Coronary artery (tissue), 2 donors: Measurements from ENCODE around the gene HOXA9.
A peak's percentile ranks its signal among the peaks of the same experiment; 100 is the strongest.

Experiments
- DNase-seq: peaks from one replicate; pipeline ENCODE4 v3.0.0-alpha.2; 2017; ENCODE audit warnings: low spot score
- H3K27ac ChIP-seq, 2 donors: fragments of 200-600 bp; sonication (generic); one replicate each; pipeline ENCODE4 v1.5.1; 2016 to 2019
- H3K4me3 ChIP-seq: fragments of 200-600 bp; sonication (generic); 2 replicates; pipeline ENCODE4 v1.5.1; 2016; ENCODE audit warnings: mild to moderate bottlenecking, moderate library complexity
- TF ChIP-seq, protein P1 (sequence below): fragments of 200-600 bp; sonication (generic); IDR thresholded peaks from one replicate; pipeline ENCODE4 v1.5.1; 2019; ENCODE audit warnings: antibody characterized with exemption

Gene HOXA9

DNA sequence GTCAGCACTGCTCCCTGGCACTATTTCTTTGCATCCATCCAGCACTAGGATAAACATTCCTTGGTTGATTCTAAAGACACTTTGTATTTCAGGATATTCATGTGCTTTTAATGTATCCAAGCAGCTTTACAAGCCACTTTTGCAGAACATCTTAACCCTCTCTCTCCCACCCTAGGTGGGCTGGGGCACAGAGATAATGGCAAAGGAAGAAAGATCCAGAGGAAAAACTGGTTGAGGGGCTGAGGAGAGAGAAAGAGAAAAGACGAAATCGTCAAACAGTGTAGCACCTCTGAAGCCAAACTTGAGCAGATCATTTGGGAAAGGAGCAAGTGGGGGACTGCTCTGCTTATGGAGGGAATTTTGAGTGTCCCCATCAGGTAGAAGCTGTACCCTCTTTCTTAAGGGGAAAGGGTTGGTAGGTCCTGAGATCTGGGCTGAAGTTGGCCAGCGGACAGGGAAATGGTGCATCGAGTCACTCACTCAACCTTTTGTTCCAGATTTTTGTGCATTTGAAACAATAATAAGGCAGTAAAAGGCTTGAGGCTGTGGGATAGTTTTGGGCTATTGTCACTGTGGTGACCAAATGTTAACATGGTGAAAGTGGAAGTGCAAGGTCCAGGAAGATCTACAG lies 38.7 kb upstream of the HOXA9 start:
- DNase-seq = no peak
- H3K27ac ChIP-seq = no peak overlapping the region
- TF ChIP-seq, protein P1, sequence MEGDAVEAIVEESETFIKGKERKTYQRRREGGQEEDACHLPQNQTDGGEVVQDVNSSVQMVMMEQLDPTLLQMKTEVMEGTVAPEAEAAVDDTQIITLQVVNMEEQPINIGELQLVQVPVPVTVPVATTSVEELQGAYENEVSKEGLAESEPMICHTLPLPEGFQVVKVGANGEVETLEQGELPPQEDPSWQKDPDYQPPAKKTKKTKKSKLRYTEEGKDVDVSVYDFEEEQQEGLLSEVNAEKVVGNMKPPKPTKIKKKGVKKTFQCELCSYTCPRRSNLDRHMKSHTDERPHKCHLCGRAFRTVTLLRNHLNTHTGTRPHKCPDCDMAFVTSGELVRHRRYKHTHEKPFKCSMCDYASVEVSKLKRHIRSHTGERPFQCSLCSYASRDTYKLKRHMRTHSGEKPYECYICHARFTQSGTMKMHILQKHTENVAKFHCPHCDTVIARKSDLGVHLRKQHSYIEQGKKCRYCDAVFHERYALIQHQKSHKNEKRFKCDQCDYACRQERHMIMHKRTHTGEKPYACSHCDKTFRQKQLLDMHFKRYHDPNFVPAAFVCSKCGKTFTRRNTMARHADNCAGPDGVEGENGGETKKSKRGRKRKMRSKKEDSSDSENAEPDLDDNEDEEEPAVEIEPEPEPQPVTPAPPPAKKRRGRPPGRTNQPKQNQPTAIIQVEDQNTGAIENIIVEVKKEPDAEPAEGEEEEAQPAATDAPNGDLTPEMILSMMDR = no peak
- H3K4me3 ChIP-seq = no peak overlapping the region

DNA sequence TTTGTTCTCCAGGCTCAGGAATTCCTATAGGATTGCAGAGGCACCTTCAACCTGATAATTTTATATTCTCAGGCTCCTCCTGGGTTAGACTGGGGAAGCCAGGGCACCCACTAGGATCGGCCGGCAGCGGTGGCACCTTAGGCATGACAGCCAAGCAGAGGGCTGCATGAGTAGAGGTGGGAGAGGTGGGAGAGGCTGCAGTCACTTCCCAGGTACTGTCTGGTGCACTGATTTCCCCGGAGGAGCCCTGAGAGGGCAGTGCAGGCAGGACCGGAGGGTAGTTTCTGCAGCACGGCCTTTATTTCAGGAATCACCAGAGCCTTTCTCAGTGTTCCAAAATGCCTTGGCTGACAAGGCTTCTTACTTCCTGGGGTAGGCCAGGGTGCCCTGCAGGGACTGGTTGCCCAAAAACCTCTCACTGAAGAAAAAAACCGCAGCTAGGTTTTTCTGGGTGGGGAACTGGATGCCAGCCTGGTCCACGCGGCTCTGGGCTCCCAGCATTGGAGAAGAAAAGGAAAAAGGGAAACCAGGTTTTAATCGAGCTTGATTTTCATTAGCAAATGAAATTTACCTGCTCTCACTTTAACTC lies 38.1 kb upstream of the HOXA9 start:
- TF ChIP-seq, protein P1 = no peak
- no peak for DNase-seq
- Histone ChIP-seq H3K4me3 (no peak overlapping the region), H3K27ac (no peak overlapping the region)

DNA sequence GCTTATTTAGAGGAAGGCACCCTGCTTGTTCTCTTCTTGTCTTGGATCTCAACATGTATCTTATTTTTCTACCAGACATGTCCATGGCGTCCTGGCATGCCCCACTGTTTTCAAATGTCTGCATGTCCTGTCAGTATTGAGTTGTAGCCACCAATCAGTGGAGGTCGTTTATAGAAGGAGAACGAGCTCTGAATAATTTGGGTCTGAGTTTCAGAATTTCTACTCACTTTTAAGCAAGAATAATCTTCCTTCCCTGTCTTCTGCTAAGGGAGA lies 37.5 kb upstream of the HOXA9 start:
- TF ChIP-seq, protein P1 = no peak
- H3K27ac ChIP-seq = no peak overlapping the region
- H3K4me3 ChIP-seq = no peak overlapping the region
- no peak for DNase-seq

DNA sequence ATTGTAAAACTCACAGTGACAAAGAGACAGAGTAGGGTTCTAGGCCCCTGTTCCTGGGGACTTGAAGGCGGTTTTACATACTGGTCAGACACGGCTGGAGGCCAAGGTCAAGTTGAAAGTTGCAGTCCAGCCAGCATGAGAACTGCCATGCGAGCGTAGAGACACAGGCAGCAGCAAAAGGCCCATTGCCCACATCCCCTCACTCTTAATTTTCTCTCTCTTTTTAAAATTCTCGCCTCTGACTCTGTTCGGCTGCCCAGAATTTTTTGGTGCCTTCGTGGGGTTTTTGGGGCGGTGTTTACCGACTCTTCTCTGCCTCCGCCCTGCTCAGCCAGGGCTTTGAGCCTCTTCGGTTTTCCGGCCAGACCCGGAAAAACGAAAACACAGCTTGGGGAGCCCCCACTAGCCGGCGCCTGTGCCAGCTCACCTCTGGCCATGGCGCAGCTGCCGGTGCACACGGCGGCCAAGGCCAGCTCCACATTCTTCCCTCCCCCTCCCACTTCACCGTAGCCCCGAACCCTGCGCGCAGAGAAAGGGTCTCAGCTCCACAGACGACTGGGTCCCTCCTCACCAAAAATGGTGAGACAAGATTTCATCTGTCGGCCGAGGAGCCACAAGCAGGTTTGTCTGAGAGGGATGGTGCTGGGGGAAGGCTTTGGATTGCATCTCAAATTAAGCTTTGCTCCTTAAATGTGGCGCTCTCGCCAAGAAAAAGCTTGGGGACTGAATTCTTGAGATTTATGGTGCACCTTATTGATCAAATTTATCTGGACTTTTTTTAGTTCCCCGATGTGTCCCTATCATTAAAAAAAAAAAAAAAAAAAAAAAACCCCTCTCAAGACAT lies 36.9 kb upstream of the HOXA9 start:
- H3K27ac ChIP-seq = no peak overlapping the region
- TF ChIP-seq, protein P1 = no peak
- no peak overlapping the region for H3K4me3 ChIP-seq
- no peak for DNase-seq

DNA sequence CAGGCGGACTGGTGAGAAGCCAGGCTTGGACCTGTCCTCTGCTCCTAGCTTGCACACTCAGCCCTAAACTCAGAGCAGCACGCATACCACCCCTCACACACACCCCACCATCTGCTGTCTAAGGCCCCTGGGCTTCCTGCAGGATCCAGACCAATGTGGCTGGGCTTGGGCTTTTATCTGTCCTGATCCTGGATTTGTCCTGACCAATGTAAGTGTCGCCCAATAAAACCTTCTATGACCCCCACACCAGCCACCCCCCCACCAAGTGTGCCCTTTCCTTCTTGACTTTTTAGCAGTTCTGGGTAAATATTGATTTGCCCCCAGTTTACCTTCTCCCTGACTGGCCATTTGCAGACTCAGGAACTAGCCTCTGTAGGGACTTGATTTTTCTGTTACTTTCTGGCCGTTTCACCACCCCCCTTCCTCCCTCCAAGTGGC lies 36.3 kb upstream of the HOXA9 start:
- DNase-seq = no peak
- H3K4me3 ChIP-seq = peak overlapping the region; percentile 65
- TF ChIP-seq, protein P1 = no peak
- H3K27ac ChIP-seq = no peak overlapping the region

DNA sequence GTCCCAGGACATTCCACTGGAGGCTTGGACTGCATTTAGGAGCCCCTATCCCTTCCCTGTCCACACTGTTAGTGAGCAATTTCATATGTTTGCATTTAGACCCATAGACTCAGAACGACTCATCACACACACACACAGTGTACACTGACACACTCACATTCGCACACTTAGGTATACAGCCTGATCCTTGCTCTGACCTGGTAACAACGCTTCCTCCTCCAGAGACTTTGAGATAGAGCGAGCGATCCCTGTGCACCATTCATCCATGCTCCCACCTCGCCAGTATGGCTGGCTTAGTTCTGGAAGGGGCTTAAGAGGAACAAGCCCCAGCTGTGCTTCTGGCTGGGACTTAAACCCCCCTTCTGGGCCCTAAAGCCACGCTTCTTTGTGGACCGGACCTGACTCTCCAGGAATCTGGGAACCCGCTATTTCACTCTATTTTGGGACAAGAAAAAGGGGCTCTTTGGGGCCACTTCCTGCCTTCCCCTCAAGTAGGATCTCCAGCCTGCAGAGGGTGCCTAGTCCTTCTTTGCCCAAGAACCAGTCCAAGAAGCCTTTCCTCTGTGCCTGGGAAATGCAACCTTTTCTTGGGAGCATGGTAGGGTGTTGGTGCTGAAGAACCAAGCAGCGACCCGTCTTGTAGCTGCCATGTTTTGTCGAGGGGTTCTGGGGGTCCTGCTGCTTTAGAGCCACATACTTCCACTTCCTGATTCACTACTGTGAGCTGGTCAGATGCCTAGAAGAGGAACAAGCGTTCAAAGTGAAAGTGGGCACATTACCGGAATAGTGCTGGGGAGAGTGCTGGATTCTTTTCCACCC lies 35.6 kb upstream of the HOXA9 start:
- TF ChIP-seq, protein P1 = no peak
- H3K4me3 ChIP-seq = peak overlapping the region; percentile 65
- H3K27ac ChIP-seq = no peak overlapping the region
- no peak for DNase-seq
